ENCODE results near the gene ERO1B.

Gene ERO1B

GRCh38 chr1:236301958-236302335, 20.2 kb upstream of the ERO1B start:
- WGBS (ENCODE audit: extremely low coverage, insufficient coverage, insufficient read length): no CpG with 5 or more reads among the region's 2 CpGs
- Histone ChIP-seq H3K36me3 (ENCODE audit: control insufficient read depth in 1 of 2, insufficient read depth in 2 of 2, low read length in 2 of 2) (no peaks in the 10 kb centered on the region), H3K79me2 (ENCODE audit: control insufficient read depth, insufficient read depth, low read length, poor library complexity) (no peaks in the 10 kb centered on the region)

GRCh38 chr1:236301080-236301957, 19.6 kb upstream of the ERO1B start:
- Histone ChIP-seq H3K79me1 (ENCODE audit: low read length) (no peaks in the 10 kb centered on the region), H4K12ac (ENCODE audit: low read depth, low read length) (no peak overlapping the region), H3K79me2 (ENCODE audit: control insufficient read depth, insufficient read depth, low read length, poor library complexity) (no peaks in the 10 kb centered on the region), H3K4me1 (ENCODE audit: control insufficient read depth in 1 of 2, insufficient read depth in 2 of 2, low read length in 2 of 2) (no peaks in the 10 kb centered on the region), H2AFZ (ENCODE audit: insufficient read depth, low read length, poor library complexity) (no peak overlapping the region), H3K18ac (ENCODE audit: low read length) (no peak overlapping the region), H3K27ac (ENCODE audit: low read depth, low read length) (no peak overlapping the region), H3K36me3 (ENCODE audit: control insufficient read depth in 1 of 2, insufficient read depth in 2 of 2, low read length in 2 of 2) (no peaks in the 10 kb centered on the region), H3K4me3 (ENCODE audit: low read depth, low read length) (no peak overlapping the region), H3K4ac (ENCODE audit: low read depth, low read length) (no peak overlapping the region), H3K14ac (ENCODE audit: low read length) (no peak overlapping the region), H3K9me3 (ENCODE audit: insufficient read depth, low read depth, low read length) (no peaks in the 10 kb centered on the region), H3K9ac (ENCODE audit: low read length) (no peak overlapping the region), H4K91ac (ENCODE audit: low read depth, low read length) (no peak overlapping the region), H2BK5ac (ENCODE audit: low read depth, low read length, poor library complexity) (no peak overlapping the region), H2AK5ac (ENCODE audit: low read length) (no peak overlapping the region), H3K4me2 (ENCODE audit: low read length) (no peak overlapping the region), H4K8ac (ENCODE audit: low read depth, low read length) (no peak overlapping the region), H3K23ac (ENCODE audit: low read length) (no peak overlapping the region), H2BK120ac (ENCODE audit: insufficient read depth, low read length, poor library complexity) (no peak overlapping the region), H3K27me3 (ENCODE audit: insufficient read depth, low read length) (no peaks in the 10 kb centered on the region), H2BK12ac (ENCODE audit: low read length) (no peak overlapping the region)
- no CpG with 5 or more reads among the region's 16 CpGs for WGBS (ENCODE audit: extremely low coverage, insufficient coverage, insufficient read length)
- DNase-seq: no peak

More at GRCh38 chr1:236301958-236302335, 20.2 kb upstream of the ERO1B start:
- Histone ChIP-seq H3K14ac (ENCODE audit: low read length) (no peak overlapping the region), H3K23ac (ENCODE audit: low read length) (no peak overlapping the region), H3K4me3 (ENCODE audit: low read depth, low read length) (no peak overlapping the region), H3K27me3 (ENCODE audit: insufficient read depth, low read length) (no peaks in the 10 kb centered on the region), H3K79me1 (ENCODE audit: low read length) (no peaks in the 10 kb centered on the region), H3K18ac (ENCODE audit: low read length) (no peak overlapping the region), H4K91ac (ENCODE audit: low read depth, low read length) (no peak overlapping the region), H3K4me2 (ENCODE audit: low read length) (no peak overlapping the region), H2BK5ac (ENCODE audit: low read depth, low read length, poor library complexity) (no peak overlapping the region), H4K12ac (ENCODE audit: low read depth, low read length) (no peak overlapping the region), H4K8ac (ENCODE audit: low read depth, low read length) (no peak overlapping the region), H3K4ac (ENCODE audit: low read depth, low read length) (no peak overlapping the region), H3K4me1 (ENCODE audit: control insufficient read depth in 1 of 2, insufficient read depth in 2 of 2, low read length in 2 of 2) (no peaks in the 10 kb centered on the region), H2AFZ (ENCODE audit: insufficient read depth, low read length, poor library complexity) (no peak overlapping the region), H3K9me3 (ENCODE audit: insufficient read depth, low read depth, low read length) (no peaks in the 10 kb centered on the region), H3K27ac (ENCODE audit: low read depth, low read length) (no peak overlapping the region), H2BK12ac (ENCODE audit: low read length) (no peak overlapping the region), H2BK120ac (ENCODE audit: insufficient read depth, low read length, poor library complexity) (no peak overlapping the region), H2AK5ac (ENCODE audit: low read length) (no peak overlapping the region), H3K9ac (ENCODE audit: low read length) (no peak overlapping the region)
- DNase-seq: no peak

- no peak overlapping the region for H3K14ac ChIP-seq (ENCODE audit: low read length)
- H2BK120ac ChIP-seq (ENCODE audit: insufficient read depth, low read length, poor library complexity): no peak overlapping the region
- H3K9me3 ChIP-seq (ENCODE audit: insufficient read depth, low read depth, low read length): no peaks in the 10 kb centered on the region
- no peak overlapping the region for H2BK12ac ChIP-seq (ENCODE audit: low read length)
- WGBS (ENCODE audit: extremely low coverage, insufficient coverage, insufficient read length): no CpG with 5 or more reads among the region's 8 CpGs
- no peak overlapping the region for H3K23ac ChIP-seq (ENCODE audit: low read length)
- H2BK5ac ChIP-seq (ENCODE audit: low read depth, low read length, poor library complexity): no peak overlapping the region
- no peak overlapping the region for H3K4ac ChIP-seq (ENCODE audit: low read depth, low read length)
- H3K4me2 ChIP-seq (ENCODE audit: low read length): no peak overlapping the region
- H3K79me1 ChIP-seq (ENCODE audit: low read length): no peaks in the 10 kb centered on the region
- H3K27me3 ChIP-seq (ENCODE audit: insufficient read depth, low read length): no peaks in the 10 kb centered on the region
- no peak overlapping the region for H3K4me3 ChIP-seq (ENCODE audit: low read depth, low read length)
- no peak overlapping the region for H3K9ac ChIP-seq (ENCODE audit: low read length)
- H4K8ac ChIP-seq (ENCODE audit: low read depth, low read length): no peak overlapping the region
- H3K18ac ChIP-seq (ENCODE audit: low read length): no peak overlapping the region
- H2AFZ ChIP-seq (ENCODE audit: insufficient read depth, low read length, poor library complexity): no peak overlapping the region
- no peak for DNase-seq
- no peak overlapping the region for H4K91ac ChIP-seq (ENCODE audit: low read depth, low read length)
- no peaks in the 10 kb centered on the region for H3K4me1 ChIP-seq (ENCODE audit: control insufficient read depth in 1 of 2, insufficient read depth in 2 of 2, low read length in 2 of 2)
- H4K12ac ChIP-seq (ENCODE audit: low read depth, low read length): no peak overlapping the region
- no peaks in the 10 kb centered on the region for H3K79me2 ChIP-seq (ENCODE audit: control insufficient read depth, insufficient read depth, low read length, poor library complexity)
- no peaks in the 10 kb centered on the region for H3K36me3 ChIP-seq (ENCODE audit: control insufficient read depth in 1 of 2, insufficient read depth in 2 of 2, low read length in 2 of 2)
- no peak overlapping the region for H3K27ac ChIP-seq (ENCODE audit: low read depth, low read length)
- H2AK5ac ChIP-seq (ENCODE audit: low read length): no peak overlapping the region
Observed at GRCh38 chr1:236297161-236297560, 15.4 kb upstream of the ERO1B start.

GRCh38 chr1:236292425-236292824, 10.7 kb upstream of the ERO1B start:
- Histone ChIP-seq H3K27me3 (ENCODE audit: insufficient read depth, low read length) (no peaks in the 10 kb centered on the region), H3K4me2 (ENCODE audit: low read length) (no peak overlapping the region), H3K9me3 (ENCODE audit: insufficient read depth, low read depth, low read length) (no peaks in the 10 kb centered on the region), H3K9ac (ENCODE audit: low read length) (no peak overlapping the region), H3K4me3 (ENCODE audit: low read depth, low read length) (no peak overlapping the region), H4K91ac (ENCODE audit: low read depth, low read length) (no peak overlapping the region), H4K12ac (ENCODE audit: low read depth, low read length) (no peak overlapping the region), H2BK12ac (ENCODE audit: low read length) (no peak overlapping the region), H3K18ac (ENCODE audit: low read length) (no peak overlapping the region), H3K14ac (ENCODE audit: low read length) (no peak overlapping the region), H3K79me1 (ENCODE audit: low read length) (no peaks in the 10 kb centered on the region), H3K79me2 (ENCODE audit: control insufficient read depth, insufficient read depth, low read length, poor library complexity) (no peaks in the 10 kb centered on the region), H2BK5ac (ENCODE audit: low read depth, low read length, poor library complexity) (no peak overlapping the region), H3K23ac (ENCODE audit: low read length) (no peak overlapping the region), H2AK5ac (ENCODE audit: low read length) (no peak overlapping the region), H3K4me1 (ENCODE audit: control insufficient read depth in 1 of 2, insufficient read depth in 2 of 2, low read length in 2 of 2) (no peaks in the 10 kb centered on the region), H3K27ac (ENCODE audit: low read depth, low read length) (no peak overlapping the region), H3K4ac (ENCODE audit: low read depth, low read length) (no peak overlapping the region), H3K36me3 (ENCODE audit: control insufficient read depth in 1 of 2, insufficient read depth in 2 of 2, low read length in 2 of 2) (no peaks in the 10 kb centered on the region), H2AFZ (ENCODE audit: insufficient read depth, low read length, poor library complexity) (no peak overlapping the region), H2BK120ac (ENCODE audit: insufficient read depth, low read length, poor library complexity) (no peak overlapping the region), H4K8ac (ENCODE audit: low read depth, low read length) (no peak overlapping the region)
- no CpG with 5 or more reads among the region's 3 CpGs for WGBS (ENCODE audit: extremely low coverage, insufficient coverage, insufficient read length)
- no peak for DNase-seq

All from trophoblast cell (in vitro differentiated cells and primary cell).